HL-60 (cell line): ENCODE data around the gene PSG7.
"Not testable (repeated sequence)": the region's sequence is repeated elsewhere in the genome, so short reads cannot be mapped to it uniquely, and the experiment has no call there.

Experiments
- POLR2AphosphoS5 ChIP-seq: IDR thresholded peaks from 2 replicates; pipeline ENCODE4 v1.6.1; 2012; ENCODE audit warnings: low read depth
- TF ChIP-seq, protein P1 (sequence below): IDR thresholded peaks from one replicate; pipeline ENCODE4 v1.5.1; 2011; ENCODE audit warnings: low read length, control low read depth, inconsistent platforms; ENCODE audit not compliant: insufficient read depth
- TF ChIP-seq, protein P2 (sequence below): IDR thresholded peaks from 2 replicates; pipeline ENCODE4 v1.6.1; 2012; ENCODE audit warnings: low read depth; ENCODE audit not compliant: insufficient replicate concordance

DNA sequence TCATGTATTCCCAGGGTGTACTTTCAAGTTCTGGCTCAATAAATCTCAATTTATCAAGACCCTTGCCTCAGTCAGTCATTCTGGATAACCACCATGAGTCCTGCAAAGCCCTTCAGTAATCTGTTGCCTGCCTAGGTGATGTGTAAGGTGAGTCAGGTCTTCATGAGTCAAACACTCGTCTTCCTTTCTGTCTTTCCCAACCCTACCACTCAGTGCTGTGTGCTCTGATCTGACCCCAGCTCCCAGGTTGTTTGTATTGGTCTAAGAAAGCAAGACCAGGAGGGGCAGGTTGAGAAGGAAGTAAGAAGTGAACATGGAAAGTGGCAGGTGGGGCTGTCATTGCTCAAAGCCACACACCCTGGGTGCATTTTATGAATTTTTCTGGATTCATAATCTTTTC is 39.3 kb downstream of the PSG7 start:
- TF ChIP-seq, protein P1, sequence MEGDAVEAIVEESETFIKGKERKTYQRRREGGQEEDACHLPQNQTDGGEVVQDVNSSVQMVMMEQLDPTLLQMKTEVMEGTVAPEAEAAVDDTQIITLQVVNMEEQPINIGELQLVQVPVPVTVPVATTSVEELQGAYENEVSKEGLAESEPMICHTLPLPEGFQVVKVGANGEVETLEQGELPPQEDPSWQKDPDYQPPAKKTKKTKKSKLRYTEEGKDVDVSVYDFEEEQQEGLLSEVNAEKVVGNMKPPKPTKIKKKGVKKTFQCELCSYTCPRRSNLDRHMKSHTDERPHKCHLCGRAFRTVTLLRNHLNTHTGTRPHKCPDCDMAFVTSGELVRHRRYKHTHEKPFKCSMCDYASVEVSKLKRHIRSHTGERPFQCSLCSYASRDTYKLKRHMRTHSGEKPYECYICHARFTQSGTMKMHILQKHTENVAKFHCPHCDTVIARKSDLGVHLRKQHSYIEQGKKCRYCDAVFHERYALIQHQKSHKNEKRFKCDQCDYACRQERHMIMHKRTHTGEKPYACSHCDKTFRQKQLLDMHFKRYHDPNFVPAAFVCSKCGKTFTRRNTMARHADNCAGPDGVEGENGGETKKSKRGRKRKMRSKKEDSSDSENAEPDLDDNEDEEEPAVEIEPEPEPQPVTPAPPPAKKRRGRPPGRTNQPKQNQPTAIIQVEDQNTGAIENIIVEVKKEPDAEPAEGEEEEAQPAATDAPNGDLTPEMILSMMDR = not testable (repeated sequence)
- TF ChIP-seq POLR2AphosphoS5 = not testable (repeated sequence)
- TF ChIP-seq, protein P2, sequence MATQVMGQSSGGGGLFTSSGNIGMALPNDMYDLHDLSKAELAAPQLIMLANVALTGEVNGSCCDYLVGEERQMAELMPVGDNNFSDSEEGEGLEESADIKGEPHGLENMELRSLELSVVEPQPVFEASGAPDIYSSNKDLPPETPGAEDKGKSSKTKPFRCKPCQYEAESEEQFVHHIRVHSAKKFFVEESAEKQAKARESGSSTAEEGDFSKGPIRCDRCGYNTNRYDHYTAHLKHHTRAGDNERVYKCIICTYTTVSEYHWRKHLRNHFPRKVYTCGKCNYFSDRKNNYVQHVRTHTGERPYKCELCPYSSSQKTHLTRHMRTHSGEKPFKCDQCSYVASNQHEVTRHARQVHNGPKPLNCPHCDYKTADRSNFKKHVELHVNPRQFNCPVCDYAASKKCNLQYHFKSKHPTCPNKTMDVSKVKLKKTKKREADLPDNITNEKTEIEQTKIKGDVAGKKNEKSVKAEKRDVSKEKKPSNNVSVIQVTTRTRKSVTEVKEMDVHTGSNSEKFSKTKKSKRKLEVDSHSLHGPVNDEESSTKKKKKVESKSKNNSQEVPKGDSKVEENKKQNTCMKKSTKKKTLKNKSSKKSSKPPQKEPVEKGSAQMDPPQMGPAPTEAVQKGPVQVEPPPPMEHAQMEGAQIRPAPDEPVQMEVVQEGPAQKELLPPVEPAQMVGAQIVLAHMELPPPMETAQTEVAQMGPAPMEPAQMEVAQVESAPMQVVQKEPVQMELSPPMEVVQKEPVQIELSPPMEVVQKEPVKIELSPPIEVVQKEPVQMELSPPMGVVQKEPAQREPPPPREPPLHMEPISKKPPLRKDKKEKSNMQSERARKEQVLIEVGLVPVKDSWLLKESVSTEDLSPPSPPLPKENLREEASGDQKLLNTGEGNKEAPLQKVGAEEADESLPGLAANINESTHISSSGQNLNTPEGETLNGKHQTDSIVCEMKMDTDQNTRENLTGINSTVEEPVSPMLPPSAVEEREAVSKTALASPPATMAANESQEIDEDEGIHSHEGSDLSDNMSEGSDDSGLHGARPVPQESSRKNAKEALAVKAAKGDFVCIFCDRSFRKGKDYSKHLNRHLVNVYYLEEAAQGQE = not testable (repeated sequence)
